Measurements from ENCODE around the gene FUT2.
A peak's percentile ranks its signal among the peaks of the same experiment; 100 is the strongest.
"Not testable (repeated sequence)": the region's sequence is repeated elsewhere in the genome, so short reads cannot be mapped to it uniquely, and the experiment has no call there.

FUT2 gene

DNA sequence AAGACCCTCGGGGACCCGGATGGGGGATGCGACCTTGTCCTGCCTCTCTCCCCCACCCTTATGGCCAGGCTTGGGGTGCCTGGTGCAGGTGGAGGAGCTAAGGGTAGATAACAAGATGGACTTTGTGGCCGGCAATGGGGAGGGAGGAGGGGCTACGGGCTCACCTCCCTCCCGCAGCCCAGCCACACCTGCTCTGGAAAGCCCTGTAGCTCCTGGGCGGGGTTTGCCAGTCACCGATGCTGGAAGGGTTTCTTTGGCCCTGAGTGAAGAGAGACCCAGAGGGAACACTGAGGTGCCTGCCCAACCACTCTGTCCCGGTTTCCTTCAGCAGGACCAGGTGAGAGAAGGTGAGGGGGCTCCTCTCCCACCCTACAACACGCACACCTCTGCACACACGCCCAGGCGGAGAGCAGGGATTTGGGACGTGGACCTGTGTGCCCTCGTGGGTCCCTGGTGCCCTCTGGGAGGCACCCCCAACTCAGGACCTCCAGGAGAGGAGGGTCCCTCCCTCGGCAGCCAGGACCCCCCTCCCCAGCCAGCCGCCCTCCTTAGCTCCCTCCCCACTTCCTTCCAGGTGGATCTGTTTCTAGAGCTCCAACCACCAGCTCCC, at the start of gene FUT2:
Gene FUT2, plus strand, starts transcription at position 229 of the 610 bp plus-strand sequence. CDS start 6,986 bp downstream, outside the sequence.
- peak within 1 kb of the TSS; percentile 93 for H3K4me3 ChIP-seq (ENCODE audit: low read length)
- H3K9ac ChIP-seq (ENCODE audit: low read depth, low read length) = peak within 1 kb of the TSS; percentile 81; the same call in 1 of the 2 replicates

DNA sequence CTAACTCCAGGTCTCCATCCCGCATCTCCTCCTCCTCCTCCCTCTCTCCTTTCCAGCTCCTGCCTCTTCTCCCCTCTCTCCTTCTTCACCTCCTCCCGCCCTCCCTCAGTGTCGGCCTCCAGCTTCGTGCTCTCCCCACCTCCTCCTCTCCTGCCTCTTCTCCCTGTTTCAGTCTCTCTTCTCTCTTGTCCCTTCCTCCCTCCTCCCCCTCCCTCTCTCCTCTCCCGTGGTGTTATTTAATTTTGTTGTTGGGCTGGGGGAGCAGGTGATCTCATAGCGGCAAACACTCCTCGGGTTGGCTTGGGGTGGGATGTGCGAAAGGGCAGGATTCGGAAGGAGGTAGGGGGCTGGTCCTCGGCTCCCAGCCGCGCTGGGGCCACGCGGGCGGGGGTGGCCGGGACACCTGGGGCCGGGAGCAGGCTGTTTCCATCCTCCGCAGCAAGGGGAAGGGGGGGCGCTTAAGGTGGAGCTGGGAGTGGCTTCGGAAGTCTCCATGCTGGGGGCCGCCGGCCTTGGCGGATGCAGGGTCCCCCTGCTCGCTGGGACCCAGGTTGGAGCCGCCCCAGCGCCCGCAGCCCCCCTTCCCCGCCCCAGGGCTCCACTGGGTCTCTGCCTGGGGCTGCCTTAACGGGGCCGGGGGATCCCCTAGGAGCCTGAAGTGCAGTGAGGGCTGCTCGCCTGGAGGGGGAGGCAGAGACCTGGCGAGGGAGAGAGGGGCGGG, 49.6 kb upstream of the FUT2 start, which contains the start of gene CA11:
Gene CA11, minus strand, starts transcription at position 187 of the 721 bp plus-strand sequence. CDS start 555 bp downstream, outside the sequence.
- peaks cover 4% of the 10 kb centered on the region; the same call in 1 of the 2 replicates for H3K4me1 ChIP-seq (ENCODE audit: insufficient read depth, low read length)
- H3K36me3 ChIP-seq (ENCODE audit: insufficient read depth, low read depth, low read length) = no peaks in the 10 kb centered on the region
- no peaks in the 10 kb centered on the region for H3K27me3 ChIP-seq (ENCODE audit: insufficient read depth, low read length)
- H3K9ac ChIP-seq (ENCODE audit: low read depth, low read length) = peak within 1 kb of the TSS; percentile 92; the same call in 1 of the 2 replicates
- peak within 1 kb of the TSS; percentile 57 for H3K27ac ChIP-seq (ENCODE audit: low read length)
- H3K9me3 ChIP-seq (ENCODE audit: insufficient read depth, low read depth, low read length) = no peaks in the 10 kb centered on the region
- H3K4me3 ChIP-seq (ENCODE audit: low read length) = peak within 1 kb of the TSS; percentile 90

More for the DNA sequence above, at the start of gene FUT2:
- no peaks in the 10 kb centered on the region for H3K36me3 ChIP-seq (ENCODE audit: insufficient read depth, low read depth, low read length)
- peaks cover 18% of the 10 kb centered on the region for H3K27me3 ChIP-seq (ENCODE audit: insufficient read depth, low read length)
- no peaks in the 10 kb centered on the region for H3K4me1 ChIP-seq (ENCODE audit: insufficient read depth, low read length)
- H3K27ac ChIP-seq (ENCODE audit: low read length) = no peak within 1 kb of the TSS
- H3K9me3 ChIP-seq (ENCODE audit: insufficient read depth, low read depth, low read length) = no peaks in the 10 kb centered on the region

DNA sequence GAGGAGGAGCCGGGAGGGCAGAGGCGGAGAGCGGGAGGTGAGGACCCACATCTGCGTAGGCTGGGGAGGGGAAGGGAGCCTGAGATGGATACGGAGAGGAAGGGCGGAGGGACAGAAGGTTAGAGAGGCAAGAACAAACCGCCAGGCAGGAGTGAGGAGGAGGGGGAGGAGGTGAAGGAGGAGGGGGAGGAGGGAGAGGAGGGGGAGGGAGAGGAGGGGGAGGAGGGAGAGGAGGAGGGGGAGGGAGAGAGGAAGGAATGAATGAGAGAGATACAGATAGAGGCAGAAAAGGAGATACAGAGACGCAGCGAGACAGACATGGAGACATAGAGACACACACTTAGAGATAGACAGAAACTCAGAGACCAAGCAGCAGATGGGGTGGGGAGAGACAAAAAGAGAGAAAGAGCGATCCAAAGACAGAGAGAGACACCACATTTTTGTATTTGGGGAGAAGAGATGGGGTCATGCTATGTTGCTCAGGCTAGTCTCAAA, 49.0 kb upstream of the FUT2 start:
- Histone ChIP-seq H3K4me1 (ENCODE audit: insufficient read depth, low read length) (peaks cover 4% of the 10 kb centered on the region; the same call in 1 of the 2 replicates), H3K9me3 (ENCODE audit: insufficient read depth, low read depth, low read length) (no peaks in the 10 kb centered on the region), H3K27ac (ENCODE audit: low read length) (no peak overlapping the region), H3K9ac (ENCODE audit: low read depth, low read length) (peak overlapping the region; percentile 10; the same call in 1 of the 2 replicates), H3K36me3 (ENCODE audit: insufficient read depth, low read depth, low read length) (no peaks in the 10 kb centered on the region), H3K4me3 (ENCODE audit: low read length) (peak overlapping the region; percentile 40), H3K27me3 (ENCODE audit: insufficient read depth, low read length) (no peaks in the 10 kb centered on the region)

DNA sequence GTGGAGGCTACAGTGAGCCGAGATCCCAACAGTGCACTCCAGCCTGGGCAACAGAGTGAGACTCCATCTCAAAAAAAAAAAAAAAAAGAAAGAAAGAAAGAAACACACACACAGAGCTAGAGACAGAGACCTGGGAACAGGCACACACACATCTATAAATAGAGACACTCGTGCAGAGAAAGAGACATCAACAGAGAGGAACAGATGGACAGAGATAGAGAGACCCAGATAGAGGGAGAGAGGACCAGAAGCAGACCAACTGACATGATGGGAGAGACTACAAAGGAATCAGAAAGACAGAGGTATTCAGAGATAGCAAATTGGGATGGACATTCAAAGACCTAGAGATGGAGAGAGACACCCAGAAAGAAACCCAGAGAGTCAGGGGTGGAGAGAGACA, 47.6 kb upstream of the FUT2 start:
- no peaks in the 10 kb centered on the region for H3K9me3 ChIP-seq (ENCODE audit: insufficient read depth, low read depth, low read length)
- no peaks in the 10 kb centered on the region for H3K27me3 ChIP-seq (ENCODE audit: insufficient read depth, low read length)
- no peak overlapping the region for H3K4me3 ChIP-seq (ENCODE audit: low read length)
- no peak overlapping the region for H3K9ac ChIP-seq (ENCODE audit: low read depth, low read length)
- no peak overlapping the region for H3K27ac ChIP-seq (ENCODE audit: low read length)
- peaks cover 4% of the 10 kb centered on the region; the same call in 1 of the 2 replicates for H3K4me1 ChIP-seq (ENCODE audit: insufficient read depth, low read length)
- H3K36me3 ChIP-seq (ENCODE audit: insufficient read depth, low read depth, low read length) = no peaks in the 10 kb centered on the region

DNA sequence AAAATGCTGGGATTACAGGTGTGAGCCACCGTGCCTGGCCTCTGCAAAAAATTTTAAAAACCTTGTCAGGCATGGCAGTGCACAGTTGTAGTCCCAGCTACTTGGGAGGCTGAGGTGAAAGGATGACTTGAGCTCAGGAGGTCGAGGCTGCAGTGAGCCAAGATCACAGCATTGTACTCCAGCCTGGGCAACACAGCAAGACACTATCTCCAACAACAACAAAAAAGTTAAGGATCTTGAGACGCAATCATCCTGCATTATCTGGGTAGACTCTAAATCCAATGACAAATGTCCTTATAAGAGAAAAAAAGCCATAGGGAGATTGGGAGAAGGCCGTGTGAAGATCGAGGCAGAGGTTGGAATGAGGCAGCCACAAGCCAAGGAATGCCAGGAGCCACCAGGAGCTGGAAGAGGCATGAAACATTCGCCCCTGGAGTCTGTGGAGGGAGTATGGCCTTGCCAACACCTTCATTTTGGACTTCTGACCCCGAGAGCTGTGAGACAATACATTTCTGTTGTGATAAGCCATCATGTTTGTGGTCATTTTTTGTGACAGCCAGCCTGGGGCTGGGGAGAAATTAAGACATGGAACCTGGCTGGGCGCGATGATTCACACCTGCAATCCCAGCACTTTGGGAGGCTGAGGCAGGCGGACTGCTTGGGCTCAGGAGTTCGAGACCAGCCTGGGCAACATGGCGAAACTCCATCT, 44.6 kb upstream of the FUT2 start:
- Histone ChIP-seq H3K27ac (ENCODE audit: low read length) (no peak overlapping the region), H3K9me3 (ENCODE audit: insufficient read depth, low read depth, low read length) (no peaks in the 10 kb centered on the region), H3K9ac (ENCODE audit: low read depth, low read length) (no peak overlapping the region), H3K36me3 (ENCODE audit: insufficient read depth, low read depth, low read length) (no peaks in the 10 kb centered on the region), H3K4me1 (ENCODE audit: insufficient read depth, low read length) (no peaks in the 10 kb centered on the region), H3K4me3 (ENCODE audit: low read length) (no peak overlapping the region), H3K27me3 (ENCODE audit: insufficient read depth, low read length) (no peaks in the 10 kb centered on the region)

DNA sequence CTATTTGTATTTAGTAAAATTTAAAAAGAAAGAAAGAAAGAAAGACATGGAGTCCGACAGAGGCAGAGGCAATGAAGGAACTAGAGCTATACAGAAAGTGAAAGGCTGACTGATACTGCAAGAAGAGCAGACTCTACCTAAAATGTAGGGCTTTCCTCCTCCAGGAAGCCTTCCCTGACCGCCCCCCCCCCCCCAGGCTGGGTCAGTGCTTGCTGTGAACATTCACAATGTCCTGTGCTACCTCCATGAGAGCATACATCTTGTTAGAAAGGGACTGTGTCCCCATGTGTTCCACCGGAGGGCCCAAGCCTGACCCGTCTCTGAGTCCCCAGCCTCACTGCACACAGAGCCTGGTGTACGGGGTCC, 44.1 kb upstream of the FUT2 start:
- Histone ChIP-seq H3K36me3 (ENCODE audit: insufficient read depth, low read depth, low read length) (no peaks in the 10 kb centered on the region), H3K4me1 (ENCODE audit: insufficient read depth, low read length) (no peaks in the 10 kb centered on the region), H3K9me3 (ENCODE audit: insufficient read depth, low read depth, low read length) (no peaks in the 10 kb centered on the region), H3K27ac (ENCODE audit: low read length) (no peak overlapping the region), H3K27me3 (ENCODE audit: insufficient read depth, low read length) (no peaks in the 10 kb centered on the region), H3K4me3 (ENCODE audit: low read length) (no peak overlapping the region), H3K9ac (ENCODE audit: low read depth, low read length) (no peak overlapping the region)

DNA sequence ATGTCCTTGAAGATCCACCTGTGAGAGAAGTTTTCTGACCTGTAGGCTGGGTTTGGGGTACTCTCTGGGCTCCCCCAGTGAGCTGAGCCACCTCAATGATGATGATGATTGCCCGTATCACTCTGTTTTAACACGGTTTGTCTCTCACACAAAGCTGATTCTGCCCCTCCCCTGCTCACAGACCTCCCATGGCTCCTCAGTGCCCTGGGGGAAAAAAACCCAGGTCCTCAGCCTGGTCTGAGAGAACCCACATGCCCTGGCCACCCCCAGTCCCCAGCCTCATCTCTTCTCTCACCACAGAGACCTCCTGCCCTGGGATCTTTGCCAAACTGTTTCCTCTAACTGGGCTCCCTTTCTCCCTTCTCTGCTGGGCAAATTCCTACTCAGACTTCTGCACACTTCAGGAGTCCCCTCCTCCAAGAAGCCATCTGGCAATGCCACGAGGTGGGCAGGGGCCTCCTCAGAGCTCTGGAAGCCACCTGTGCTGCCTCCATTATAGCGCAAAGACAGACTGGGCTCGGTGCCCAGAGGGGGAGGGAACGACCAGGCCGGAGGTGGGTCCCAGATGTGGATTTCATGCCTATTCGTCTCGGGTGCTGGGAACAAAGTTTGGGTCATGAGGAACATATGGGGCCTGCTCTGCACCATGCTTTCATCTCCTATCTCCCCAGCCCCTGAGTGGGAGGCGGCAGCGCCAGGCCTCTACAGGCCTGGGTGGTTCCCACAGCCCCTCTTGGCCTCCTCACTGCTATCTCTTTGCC, 41.3 kb upstream of the FUT2 start:
- Histone ChIP-seq H3K4me1 (ENCODE audit: insufficient read depth, low read length) (peaks cover 5% of the 10 kb centered on the region; the same call in 1 of the 2 replicates), H3K27ac (ENCODE audit: low read length) (no peak overlapping the region), H3K9me3 (ENCODE audit: insufficient read depth, low read depth, low read length) (no peaks in the 10 kb centered on the region), H3K4me3 (ENCODE audit: low read length) (no peak overlapping the region), H3K27me3 (ENCODE audit: insufficient read depth, low read length) (no peaks in the 10 kb centered on the region), H3K36me3 (ENCODE audit: insufficient read depth, low read depth, low read length) (no peaks in the 10 kb centered on the region), H3K9ac (ENCODE audit: low read depth, low read length) (no peak overlapping the region)

DNA sequence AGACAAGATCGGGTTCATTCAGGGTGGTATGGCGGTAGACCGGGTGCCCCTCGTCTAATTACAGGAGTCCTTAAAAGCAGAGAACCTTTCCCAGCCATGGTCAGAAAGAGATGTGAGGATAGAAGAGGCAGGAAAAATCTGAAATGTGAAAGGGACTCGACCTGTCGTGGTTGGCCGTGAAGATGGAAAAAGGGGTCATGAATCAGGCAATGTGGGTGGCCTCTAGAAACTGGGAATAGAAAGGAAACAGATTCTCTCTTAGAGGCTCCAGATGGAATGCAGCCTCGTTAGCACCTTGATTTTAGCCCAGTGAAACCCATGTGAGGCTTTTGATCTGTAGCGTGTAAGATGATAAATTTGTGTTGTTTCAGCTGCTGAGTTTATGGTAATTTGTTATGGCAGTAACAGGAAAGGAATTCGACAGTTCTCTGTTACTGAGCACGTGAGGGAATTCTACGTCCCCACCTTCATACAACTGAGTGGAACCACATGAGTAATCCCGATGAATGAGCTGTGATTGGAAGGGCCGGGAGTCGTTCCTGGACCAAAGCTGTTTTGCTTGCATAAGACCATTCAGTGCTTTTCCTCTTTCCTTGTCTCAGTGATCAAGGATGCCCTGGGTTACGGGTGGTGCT, 38.8 kb upstream of the FUT2 start:
- Histone ChIP-seq H3K4me1 (ENCODE audit: insufficient read depth, low read length) (peaks cover 5% of the 10 kb centered on the region; the same call in 1 of the 2 replicates), H3K27me3 (ENCODE audit: insufficient read depth, low read length) (no peaks in the 10 kb centered on the region), H3K9me3 (ENCODE audit: insufficient read depth, low read depth, low read length) (no peaks in the 10 kb centered on the region), H3K9ac (ENCODE audit: low read depth, low read length) (no peak overlapping the region), H3K4me3 (ENCODE audit: low read length) (no peak overlapping the region), H3K27ac (ENCODE audit: low read length) (no peak overlapping the region), H3K36me3 (ENCODE audit: insufficient read depth, low read depth, low read length) (no peaks in the 10 kb centered on the region)

DNA sequence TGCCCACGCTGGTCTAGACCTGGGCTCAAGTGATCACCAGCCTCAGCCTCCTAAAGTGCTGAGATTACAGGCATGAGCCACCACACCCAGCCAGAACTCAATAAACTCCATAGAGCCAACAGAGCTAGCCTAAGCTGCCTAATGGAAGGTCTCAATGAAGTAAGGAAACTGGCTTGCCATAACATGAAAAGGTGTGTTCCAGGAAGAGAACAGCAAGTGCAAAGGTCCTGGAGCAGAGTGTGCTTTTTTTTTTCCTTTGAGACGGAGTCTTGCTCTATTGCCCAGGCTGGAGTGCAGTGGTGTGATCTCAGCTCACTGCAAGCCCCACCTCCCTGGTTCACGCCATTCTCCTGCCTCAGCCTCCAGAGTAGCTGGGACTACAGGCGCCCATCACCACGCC, 37.9 kb upstream of the FUT2 start:
- H3K9ac ChIP-seq (ENCODE audit: low read depth, low read length); H3K27ac ChIP-seq (ENCODE audit: low read length); H3K27me3 ChIP-seq (ENCODE audit: insufficient read depth, low read length): not testable (repeated sequence)

DNA sequence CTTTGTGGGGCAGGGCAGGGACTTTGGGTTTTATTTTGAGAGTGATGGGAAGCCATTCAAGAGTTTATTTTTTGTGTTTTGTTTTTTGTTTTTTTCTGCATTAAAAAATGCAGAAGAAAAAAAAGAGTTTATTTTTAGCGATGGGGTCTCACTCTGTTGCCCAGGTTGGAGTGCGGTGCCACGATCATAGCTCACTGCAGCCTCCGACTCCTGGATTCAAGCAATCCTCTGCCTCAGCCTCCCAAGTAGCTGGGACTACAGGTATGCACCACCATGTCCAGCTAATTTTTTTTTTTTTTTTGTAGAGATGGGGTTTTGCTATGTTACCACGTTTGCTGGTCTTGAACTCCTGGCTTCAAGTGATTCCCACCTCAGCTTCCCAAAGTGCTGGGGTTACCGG, 37.3 kb upstream of the FUT2 start:
- Histone ChIP-seq H3K27me3 (ENCODE audit: insufficient read depth, low read length) (no peaks in the 10 kb centered on the region), H3K4me3 (ENCODE audit: low read length) (no peak overlapping the region), H3K9me3 (ENCODE audit: insufficient read depth, low read depth, low read length) (no peaks in the 10 kb centered on the region), H3K36me3 (ENCODE audit: insufficient read depth, low read depth, low read length) (no peaks in the 10 kb centered on the region), H3K9ac (ENCODE audit: low read depth, low read length) (no peak overlapping the region), H3K4me1 (ENCODE audit: insufficient read depth, low read length) (peaks cover 5% of the 10 kb centered on the region; the same call in 1 of the 2 replicates), H3K27ac (ENCODE audit: low read length) (no peak overlapping the region)

More for the DNA sequence above, 37.9 kb upstream of the FUT2 start:
- H3K36me3 ChIP-seq (ENCODE audit: insufficient read depth, low read depth, low read length); H3K4me1 ChIP-seq (ENCODE audit: insufficient read depth, low read length); H3K4me3 ChIP-seq (ENCODE audit: low read length); H3K9me3 ChIP-seq (ENCODE audit: insufficient read depth, low read depth, low read length): not testable (repeated sequence)

DNA sequence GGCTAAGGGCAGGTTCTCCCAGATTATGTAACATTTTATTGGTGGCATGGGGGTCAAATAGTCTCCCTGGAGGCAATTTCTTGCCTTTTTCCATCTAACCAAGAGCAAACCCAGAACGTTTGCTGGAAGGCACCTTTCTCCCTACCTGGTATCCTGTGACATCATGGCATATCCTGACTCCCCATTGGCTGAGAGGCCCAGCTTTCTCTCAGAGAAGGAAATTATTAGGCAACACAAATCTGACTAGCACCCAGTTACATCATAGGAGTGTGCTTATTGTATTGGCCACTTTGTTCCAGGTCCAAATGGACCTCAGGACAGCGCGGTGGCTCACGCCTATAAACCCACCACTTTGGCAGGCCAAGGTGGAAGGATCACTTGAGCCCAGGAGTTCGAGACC, 36.0 kb upstream of the FUT2 start:
- no peaks in the 10 kb centered on the region for H3K36me3 ChIP-seq (ENCODE audit: insufficient read depth, low read depth, low read length)
- no peak overlapping the region for H3K27ac ChIP-seq (ENCODE audit: low read length)
- peaks cover 5% of the 10 kb centered on the region; the same call in 1 of the 2 replicates for H3K4me1 ChIP-seq (ENCODE audit: insufficient read depth, low read length)
- no peak overlapping the region for H3K9ac ChIP-seq (ENCODE audit: low read depth, low read length)
- H3K9me3 ChIP-seq (ENCODE audit: insufficient read depth, low read depth, low read length) = no peaks in the 10 kb centered on the region
- no peaks in the 10 kb centered on the region for H3K27me3 ChIP-seq (ENCODE audit: insufficient read depth, low read length)
- H3K4me3 ChIP-seq (ENCODE audit: low read length) = no peak overlapping the region

All from iPS-20b (cell line).